ENCODE results near the gene ANKS1B.

The ANKS1B gene

GRCh38 chr12:99549196-99549595 is 435.5 kb downstream of the ANKS1B start:
- TF ChIP-seq ZC3H10 (CRISPR knock-in tag; IDR thresholded peaks at IDR 0.05) (no peak), ESRRG (CRISPR knock-in tag; IDR thresholded peaks at IDR 0.05) (no peak), ZNF8 (CRISPR knock-in tag; IDR thresholded peaks at IDR 0.05) (no peak), POU6F1 (CRISPR knock-in tag; IDR thresholded peaks at IDR 0.05; ENCODE audit: borderline replicate concordance, low read depth) (no peak), CSRNP3 (CRISPR knock-in tag; IDR thresholded peaks at IDR 0.05) (no peak), GLIS3 (CRISPR knock-in tag; IDR thresholded peaks at IDR 0.05) (no peak), PPARA (CRISPR knock-in tag; IDR thresholded peaks at IDR 0.05; ENCODE audit: borderline replicate concordance) (no peak), SNAI2 (CRISPR knock-in tag; IDR thresholded peaks at IDR 0.05) (no peak), ARNTL (CRISPR knock-in tag; IDR thresholded peaks at IDR 0.05; ENCODE audit: borderline replicate concordance, low read depth) (no peak), ZFP30 (CRISPR knock-in tag; IDR thresholded peaks at IDR 0.05) (no peak), ZNF70 (CRISPR knock-in tag; IDR thresholded peaks at IDR 0.05) (no peak), ZFP3 (CRISPR knock-in tag; IDR thresholded peaks at IDR 0.05) (no peak), TCF4 (CRISPR knock-in tag; IDR thresholded peaks at IDR 0.05; ENCODE audit: borderline replicate concordance) (no peak), TSHZ2 (CRISPR knock-in tag; IDR thresholded peaks at IDR 0.05) (no peak), OSR1 (CRISPR knock-in tag; IDR thresholded peaks at IDR 0.05) (no peak), CREB5 (CRISPR knock-in tag; IDR thresholded peaks at IDR 0.05; ENCODE audit: low read depth) (no peak), BACH2 (CRISPR knock-in tag; IDR thresholded peaks at IDR 0.05; ENCODE audit: borderline replicate concordance) (no peak), PATZ1 (CRISPR knock-in tag; IDR thresholded peaks at IDR 0.05; ENCODE audit: borderline replicate concordance) (no peak), ZNF565 (CRISPR knock-in tag; conservative IDR thresholded peaks at IDR 0.05; ENCODE audit: low read depth) (no peak), TOX (CRISPR knock-in tag; IDR thresholded peaks at IDR 0.05; ENCODE audit: borderline replicate concordance) (no peak)
- no peak for ATAC-seq

- no peak for ATAC-seq
- TF ChIP-seq ZNF70 (CRISPR knock-in tag; IDR thresholded peaks at IDR 0.05), result no peak
- no peak for TF ChIP-seq ZFP3 (CRISPR knock-in tag; IDR thresholded peaks at IDR 0.05)
Observed at GRCh38 chr12:99544457-99544856, 440.3 kb downstream of the ANKS1B start.

- TF ChIP-seq TSHZ2 (CRISPR knock-in tag; IDR thresholded peaks at IDR 0.05) (no peak), RARB (CRISPR knock-in tag; IDR thresholded peaks at IDR 0.05) (no peak), PPARA (CRISPR knock-in tag; IDR thresholded peaks at IDR 0.05; ENCODE audit: borderline replicate concordance) (no peak), TOX (CRISPR knock-in tag; IDR thresholded peaks at IDR 0.05; ENCODE audit: borderline replicate concordance) (no peak), OSR1 (CRISPR knock-in tag; IDR thresholded peaks at IDR 0.05) (no peak)
- ATAC-seq, result peak; percentile 84
Observed at GRCh38 chr12:99529966-99530365, 454.8 kb downstream of the ANKS1B start.
